H1 (cell line): Measurements from ENCODE around the gene TCEANC2. TPM values are rescaled to one million over a fixed set of nuclear protein-coding genes. Genes with fewer than 3 reads are reported as not detected.
"Not testable (repeated sequence)": the region's sequence is repeated elsewhere in the genome, so short reads cannot be mapped to it uniquely, and the experiment has no call there.

Experiments
- CTCF ChIA-PET: fragments of 300-600 bp; sonication (Branson Sonifier 250); formaldehyde crosslinking; loops from one replicate; lab custom pipeline; 2021; ENCODE audit not compliant: partially characterized antibody; lab: Charles Lee
- POLR2A ChIA-PET: fragments of 300-600 bp; sonication (Branson Sonifier 250); formaldehyde crosslinking; loops from one replicate; lab custom pipeline; 2021; ENCODE audit warnings: inconsistent platforms; ENCODE audit not compliant: partially characterized antibody; lab: Charles Lee
- DNase-seq, 2 experiments: peaks; one replicate each; pipeline versions ENCODE4 v3.0.0 to v3.0.0-alpha.2; 2010 to 2022; ENCODE audit warnings: low spot score in 2 of 2, low read depth in 1 of 2, mixed read lengths in 1 of 2
- FAIRE-seq: peaks from 2 replicates; lab custom pipeline; 2011; peaks lifted over from hg19 to GRCh38; lab: Jason Lieb, UNC
- H2AFZ ChIP-seq: 2 replicates; pipeline ENCODE4 v1.8.1; 2012; ENCODE audit warnings: low read length, inconsistent platforms
- H2AK5ac ChIP-seq: 2 replicates; pipeline ENCODE4 v1.6.1; 2013; ENCODE audit warnings: low read depth, low read length
- H2BK120ac ChIP-seq: replicated peaks from 2 replicates; pipeline ENCODE3; 2013; ENCODE audit warnings: low read depth, low read length, inconsistent platforms
- H2BK12ac ChIP-seq: 2 replicates; pipeline ENCODE4 v1.6.1; 2013; ENCODE audit warnings: low read depth, low read length
- H2BK15ac ChIP-seq: 2 replicates; pipeline ENCODE4 v1.6.1; 2013; ENCODE audit warnings: low read length
- H2BK20ac ChIP-seq: 2 replicates; pipeline ENCODE4 v1.6.1; 2013; ENCODE audit warnings: low read length
- H2BK5ac ChIP-seq: 2 replicates; pipeline ENCODE4 v1.6.1; 2013; ENCODE audit warnings: low read depth, low read length
- H3K14ac ChIP-seq: 2 replicates; pipeline ENCODE4 v1.6.1; 2013; ENCODE audit warnings: inconsistent platforms; ENCODE audit not compliant: insufficient read length
- H3K18ac ChIP-seq: 2 replicates; pipeline ENCODE4 v1.6.1; 2013; ENCODE audit warnings: low read length; ENCODE audit errors: extremely low read depth
- H3K23ac ChIP-seq: 2 replicates; pipeline ENCODE4 v1.6.1; 2013; ENCODE audit warnings: inconsistent platforms; ENCODE audit not compliant: insufficient read length
- H3K23me2 ChIP-seq: 2 replicates; pipeline ENCODE4 v1.6.1; 2013; ENCODE audit warnings: low read depth, low read length
- H3K27ac ChIP-seq: 2 replicates; pipeline ENCODE4 v1.6.1; 2011; ENCODE audit warnings: low read depth, low read length, inconsistent platforms
- H3K27me3 ChIP-seq, 4 experiments: replicated peaks in 1 of 4; 1 replicate in 1 of 4; 2 replicates in 3 of 4; pipeline versions ENCODE4 v1.6.1 to v1.8.1; 2011 to 2013; ENCODE audit warnings: low read length in 3 of 4, mild to moderate bottlenecking in 3 of 4, inconsistent platforms in 2 of 4, mixed read lengths in 2 of 4, moderate library complexity in 1 of 4; ENCODE audit not compliant: control insufficient read depth in 3 of 4, insufficient read depth in 3 of 4; ENCODE audit errors: extremely low read depth in 1 of 4
- H3K36me3 ChIP-seq, 4 experiments: 2 replicates each; pipeline versions ENCODE4 v1.6.1 to v1.8.1; 2011 to 2013; ENCODE audit warnings: mild to moderate bottlenecking in 4 of 4, low read length in 3 of 4, moderate library complexity in 2 of 4, control low read depth in 1 of 4, inconsistent platforms in 1 of 4; ENCODE audit not compliant: insufficient read depth in 4 of 4, control insufficient read depth in 2 of 4
- H3K4ac ChIP-seq: replicated peaks from 2 replicates; pipeline ENCODE3; 2013; ENCODE audit warnings: low read length, low read depth, mixed read lengths, inconsistent platforms; ENCODE audit not compliant: insufficient read length
- H3K4me1 ChIP-seq, 4 experiments: replicated peaks in 1 of 4; 1 replicate in 1 of 4; 2 replicates in 3 of 4; pipeline versions ENCODE4 v1.6.1 to v1.8.1; 2011 to 2013; ENCODE audit warnings: low read length in 3 of 4, inconsistent platforms in 2 of 4, mixed read lengths in 1 of 4; ENCODE audit not compliant: insufficient read depth in 4 of 4, control insufficient read depth in 3 of 4
- H3K4me2 ChIP-seq, 2 experiments: 2 replicates each; pipeline versions ENCODE4 v1.6.1 to v1.8.1; 2011 to 2013; ENCODE audit warnings: low read depth in 2 of 2, low read length in 2 of 2, control low read depth in 1 of 2, inconsistent platforms in 1 of 2, mild to moderate bottlenecking in 1 of 2; ENCODE audit not compliant: insufficient read depth in 1 of 2
- H3K4me3 ChIP-seq, 4 experiments: fragments of 200-600, 300-600 bp in 1 of 4; sonication (generic), shearing (Covaris generic), sonication (Bioruptor Twin) in 1 of 4; 2 replicates each; pipeline versions ENCODE4 v1.5.1 to v1.8.1; 2011 to 2016; ENCODE audit warnings: low read length in 4 of 4, low read depth in 3 of 4, control low read depth in 2 of 4, inconsistent platforms in 2 of 4, mild to moderate bottlenecking in 2 of 4, mixed read lengths in 1 of 4, moderate library complexity in 1 of 4; ENCODE audit not compliant: insufficient read depth in 2 of 4; ENCODE audit errors: extremely low read depth in 1 of 4
- H3K56ac ChIP-seq: replicated peaks from 2 replicates; pipeline ENCODE3; 2013; ENCODE audit warnings: low read depth, mild to moderate bottlenecking, mixed read lengths, low read length, inconsistent platforms; ENCODE audit not compliant: insufficient read length
- H3K79me1 ChIP-seq: 2 replicates; pipeline ENCODE4 v1.6.1; 2013; ENCODE audit warnings: low read depth, low read length, control low read depth
- H3K79me2 ChIP-seq, 2 experiments: 2 replicates each; pipeline versions ENCODE4 v1.6.1 to v1.8.1; 2012 to 2013; ENCODE audit warnings: low read length in 2 of 2, mild to moderate bottlenecking in 2 of 2, inconsistent platforms in 1 of 2; ENCODE audit not compliant: insufficient read depth in 2 of 2, control insufficient read depth in 1 of 2
- H3K9ac ChIP-seq, 4 experiments: replicated peaks in 1 of 4; 1 replicate in 1 of 4; 2 replicates in 3 of 4; pipeline versions ENCODE4 v1.6.1 to v1.8.1; 2011 to 2013; ENCODE audit warnings: low read depth in 3 of 4, low read length in 3 of 4, control low read depth in 2 of 4, mild to moderate bottlenecking in 2 of 4, moderate library complexity in 2 of 4, inconsistent platforms in 1 of 4; ENCODE audit errors: extremely low read depth in 1 of 4
- H3K9me3 ChIP-seq, 2 experiments: 2 replicates each; pipeline versions ENCODE4 v1.6.1 to v1.8.1; 2012 to 2013; ENCODE audit warnings: mild to moderate bottlenecking in 2 of 2, moderate library complexity in 2 of 2, control low read depth in 1 of 2, inconsistent platforms in 1 of 2, low read depth in 1 of 2, low read length in 1 of 2, mixed read lengths in 1 of 2; ENCODE audit not compliant: insufficient read depth in 2 of 2
- H4K20me1 ChIP-seq, 2 experiments: replicated peaks in 1 of 2; 2 replicates each; pipeline versions ENCODE3 to v1.8.1; 2011 to 2013; ENCODE audit warnings: inconsistent platforms in 2 of 2, low read length in 2 of 2, mild to moderate bottlenecking in 1 of 2; ENCODE audit not compliant: insufficient read depth in 2 of 2, control insufficient read depth in 1 of 2
- H4K5ac ChIP-seq: 2 replicates; pipeline ENCODE4 v1.6.1; 2013; ENCODE audit warnings: low read length, low read depth, mixed read lengths, inconsistent platforms; ENCODE audit not compliant: insufficient read length
- H4K8ac ChIP-seq: 2 replicates; pipeline ENCODE4 v1.8.0; 2013; ENCODE audit warnings: mild to moderate bottlenecking, moderate library complexity, low read length, inconsistent platforms; ENCODE audit not compliant: insufficient read depth; ENCODE audit errors: extremely low read depth
- H4K91ac ChIP-seq: replicated peaks from 2 replicates; pipeline ENCODE3; 2013; ENCODE audit warnings: low read length, mixed read lengths, inconsistent platforms; ENCODE audit not compliant: insufficient read length
- WGBS, 2 experiments: shearing (Covaris generic) in 1 of 2; methylation state at CpG; one replicate each; pipeline versions ENCODE4 v1.1.6 to v1.1.7; 2013 to 2015; ENCODE audit warnings: low lambda C conversion rate in 2 of 2, mixed read lengths in 2 of 2, inconsistent platforms in 1 of 2, low coverage in 1 of 2, missing lambda C conversion rate in 1 of 2; ENCODE audit not compliant: insufficient replicate concordance in 2 of 2, insufficient coverage in 1 of 2, insufficient read length in 1 of 2; ENCODE audit errors: extremely low coverage in 1 of 2, missing lambda C conversion rate in 1 of 2; 5-methylcytosine and 5-hydroxymethylcytosine counted together
- polyA plus RNA-seq, 7 experiments: library from polyadenylated mRNA; depleted of rRNA in 3 of 7; stranded (reverse) in 5 of 7; unstranded in 2 of 7; fragments of >200 nt in 5 of 7; fragments of 200-250 nt in 2 of 7; gene quantifications; 1 replicate in 5 of 7; 2 replicates in 1 of 7; 4 replicates in 1 of 7; pipeline versions ENCODE4 v1.2.1 to v1.2.3, GENCODE V29; 2011 to 2013; ENCODE audit warnings: missing spikeins in 2 of 7, mixed read lengths in 2 of 7
- total RNA-seq: library from RNA; stranded (reverse); fragmentation: NEBNext Ultra II Directional; extraction: Animal tissue kit (Norgen Biotek cat#: 25700); gene quantifications from 2 replicates; pipeline ENCODE4 v1.2.1, GENCODE V29; 2021

The TCEANC2 gene
- total and polyA plus RNA-seq, 2 of the 8 experiments (the other 6 are each of a cell fraction or from before 2014, with no cell fraction given) = 4.2 to 8.2 TPM

DNA sequence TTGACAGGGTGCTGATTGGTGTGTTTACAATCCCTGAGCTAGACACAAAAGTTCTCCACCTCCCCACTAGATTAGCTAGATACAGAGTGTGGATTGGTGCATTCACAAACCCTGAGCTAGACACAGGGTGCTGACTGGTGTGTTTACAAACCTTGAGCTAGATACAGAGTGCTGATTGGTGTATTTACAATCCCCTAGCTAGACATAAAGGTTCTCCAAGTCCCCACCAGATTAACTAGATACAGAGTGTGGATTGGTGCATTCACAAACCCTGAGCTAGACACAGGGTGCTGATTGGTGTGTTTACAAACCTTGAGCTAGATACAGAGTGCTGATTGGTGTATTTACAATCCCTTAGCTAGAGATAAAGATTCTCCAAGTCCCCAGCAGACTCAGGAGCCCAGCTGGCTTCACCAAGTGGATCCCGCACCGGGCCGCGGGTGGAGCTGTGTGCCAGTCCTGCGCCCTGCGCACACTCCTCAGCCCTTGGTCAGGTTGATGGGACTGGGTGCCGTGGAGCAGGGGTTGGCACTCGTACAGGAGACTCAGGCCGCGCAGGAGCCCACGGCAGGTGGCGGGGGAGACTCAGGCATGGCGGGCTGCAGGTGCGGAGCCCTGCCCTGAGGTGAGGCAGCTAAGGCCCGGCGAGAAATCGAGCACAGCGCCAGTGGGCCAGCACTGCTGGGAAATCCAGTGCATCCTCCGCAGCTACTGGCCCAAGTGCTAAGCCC lies 49.5 kb upstream of the TCEANC2 start:
- H3K18ac ChIP-seq, H3K27me3 ChIP-seq, H2BK15ac ChIP-seq, POLR2A ChIA-PET, H3K9ac ChIP-seq, H2AK5ac ChIP-seq, H2AFZ ChIP-seq, H4K20me1 ChIP-seq, H2BK12ac ChIP-seq, H3K36me3 ChIP-seq, FAIRE-seq, H3K4ac ChIP-seq, H4K8ac ChIP-seq, H3K56ac ChIP-seq, H3K27ac ChIP-seq, H3K79me2 ChIP-seq, H2BK120ac ChIP-seq, H3K14ac ChIP-seq, H2BK20ac ChIP-seq, H3K23me2 ChIP-seq, H3K23ac ChIP-seq, H2BK5ac ChIP-seq, H4K91ac ChIP-seq, H4K5ac ChIP-seq, DNase-seq, H3K4me3 ChIP-seq, H3K4me2 ChIP-seq, H3K79me1 ChIP-seq, H3K4me1 ChIP-seq: not testable (repeated sequence)
- 91% methylated on average over 13 of the region's 19 CpGs; no CpG with 5 or more reads in 1 of the 2 experiments for WGBS, 2 experiments
- H3K9me3 ChIP-seq = peaks cover 3 to 17% of the 10 kb centered on the region in 2 experiments; a peak in 3 of 4 replicates
- CTCF ChIA-PET = interaction anchor here (1.5 to 4.1 kb wide), 3 partner anchors 12 to 80 kb away, joined by 3 to 18 read pairs (median 6); no protein-coding TSS in a partner anchor
